Measurements from ENCODE around the gene AFF3. TPM values are rescaled to one million over a fixed set of nuclear protein-coding genes. Genes with fewer than 3 reads are reported as not detected.

The AFF3 gene
- total RNA-seq, 3 donors from 2014 or later (not counting 1 experiment from before 2014, with no cell fraction given), result 4.6 to 9.6 (median 5.6) TPM

- no peaks in the 10 kb centered on the region for H3K4me1 Mint-ChIP-seq
- no peak overlapping the region for H3K4me3 Mint-ChIP-seq
- no peak overlapping the region for H3K4me3 ChIP-seq (ENCODE audit: low read length)
- H3K4me1 ChIP-seq (ENCODE audit: control insufficient read depth, insufficient read depth, low read length), result no peaks in the 10 kb centered on the region
- H3K9me3 ChIP-seq (ENCODE audit: control insufficient read depth, insufficient read depth, low read length), result no peaks in the 10 kb centered on the region
- WGBS (ENCODE audit: insufficient coverage), result 100% methylated on average over 1 of the region's 1 CpG
- H3K36me3 Mint-ChIP-seq, result peaks cover 17% of the 10 kb centered on the region
- H3K36me3 ChIP-seq (ENCODE audit: control insufficient read depth, insufficient read depth, low read length), result no peaks in the 10 kb centered on the region
- no peak overlapping the region for H3K27ac ChIP-seq (ENCODE audit: low read length)
- H3K27ac Mint-ChIP-seq, result no peak overlapping the region
- no peak for TF ChIP-seq CTCF (IDR thresholded peaks at IDR 0.05)
- DNase-seq, result no peak
- no peak for ATAC-seq
- no peaks in the 10 kb centered on the region for H3K27me3 Mint-ChIP-seq (ENCODE audit: low read depth in 2 of 2)
- intact Hi-C loops (cut with micrococcal nuclease), result no loop called here
- no peaks in the 10 kb centered on the region for H3K27me3 ChIP-seq (ENCODE audit: control insufficient read depth, insufficient read depth, low read length)
- peaks cover 0 to 5% of the 10 kb centered on the region in 2 donors for H3K9me3 Mint-ChIP-seq
These were observed 423.3 kb downstream of the AFF3 start for GRCh38 chr2:99719102-99719501.

DNA sequence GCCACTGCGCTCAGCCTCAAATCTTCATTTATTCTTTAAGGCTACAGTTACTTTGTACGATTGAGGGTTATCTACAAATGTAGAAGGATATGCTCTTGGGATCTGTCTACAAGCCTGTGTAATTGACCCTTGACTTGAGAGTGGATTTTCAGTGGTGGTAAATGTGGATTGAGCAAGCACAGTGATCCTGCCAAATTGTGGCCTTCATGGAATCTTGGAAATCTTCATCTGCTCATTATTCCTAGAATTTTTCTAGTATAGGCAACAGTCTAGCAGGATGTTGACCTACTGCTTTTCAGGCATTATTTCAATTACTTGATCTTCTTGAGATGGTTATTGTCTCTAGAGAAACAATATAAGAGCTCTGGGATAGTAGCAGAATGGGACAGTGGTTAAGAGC lies 426.4 kb downstream of the AFF3 start:
- 100% methylated on average over 2 of the region's 2 CpGs for WGBS (ENCODE audit: insufficient coverage)
- no peaks in the 10 kb centered on the region for H3K4me1 ChIP-seq (ENCODE audit: control insufficient read depth, insufficient read depth, low read length)
- Mint-ChIP-seq H3K27ac (no peak overlapping the region), H3K4me1 (no peaks in the 10 kb centered on the region), H3K4me3 (no peak overlapping the region), H3K36me3 (no peaks in the 10 kb centered on the region), H3K27me3 (ENCODE audit: low read depth in 2 of 2) (no peaks in the 10 kb centered on the region), H3K9me3 (no peaks in the 10 kb centered on the region)
- no peak overlapping the region for H3K27ac ChIP-seq (ENCODE audit: low read length)
- H3K9me3 ChIP-seq (ENCODE audit: control insufficient read depth, insufficient read depth, low read length), result no peaks in the 10 kb centered on the region
- no peak for DNase-seq
- no peaks in the 10 kb centered on the region for H3K36me3 ChIP-seq (ENCODE audit: control insufficient read depth, insufficient read depth, low read length)
- ATAC-seq, result no peak
- no peak overlapping the region for H3K4me3 ChIP-seq (ENCODE audit: low read length)
- H3K27me3 ChIP-seq (ENCODE audit: control insufficient read depth, insufficient read depth, low read length), result no peaks in the 10 kb centered on the region
- TF ChIP-seq CTCF (IDR thresholded peaks at IDR 0.05), result no peak
- intact Hi-C loops (cut with micrococcal nuclease), result no loop called here

DNA sequence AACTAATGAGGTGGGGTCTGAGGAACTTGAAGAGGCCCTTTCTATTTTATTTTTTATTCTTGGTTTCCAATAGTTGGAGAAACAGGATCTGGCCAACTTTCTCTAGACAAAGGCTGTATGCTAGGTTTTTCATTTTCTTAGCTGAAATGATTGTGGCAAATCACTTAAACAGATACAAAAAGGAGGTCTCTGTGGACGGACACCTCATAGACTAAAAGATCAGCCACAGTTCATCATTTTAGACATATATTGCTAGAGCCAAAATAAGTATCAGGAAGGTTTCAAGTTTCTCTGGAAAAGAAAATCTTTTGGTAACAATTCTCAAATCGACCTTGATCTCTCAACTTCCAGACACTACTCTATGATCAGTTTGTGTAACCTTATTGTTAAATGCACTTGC lies 428.0 kb downstream of the AFF3 start:
- Histone ChIP-seq H3K27ac (ENCODE audit: low read length) (no peak overlapping the region), H3K4me1 (ENCODE audit: control insufficient read depth, insufficient read depth, low read length) (no peaks in the 10 kb centered on the region), H3K27me3 (ENCODE audit: control insufficient read depth, insufficient read depth, low read length) (no peaks in the 10 kb centered on the region), H3K36me3 (ENCODE audit: control insufficient read depth, insufficient read depth, low read length) (no peaks in the 10 kb centered on the region), H3K4me3 (ENCODE audit: low read length) (no peak overlapping the region), H3K9me3 (ENCODE audit: control insufficient read depth, insufficient read depth, low read length) (no peaks in the 10 kb centered on the region)
- H3K4me3 Mint-ChIP-seq, result no peak overlapping the region
- no peak overlapping the region for H3K27ac Mint-ChIP-seq
- TF ChIP-seq CTCF (IDR thresholded peaks at IDR 0.05), result no peak
- no peaks in the 10 kb centered on the region for H3K9me3 Mint-ChIP-seq
- H3K4me1 Mint-ChIP-seq, result no peaks in the 10 kb centered on the region
- H3K27me3 Mint-ChIP-seq (ENCODE audit: low read depth in 2 of 2), result no peaks in the 10 kb centered on the region
- DNase-seq, result no peak
- no CpG with 5 or more reads among the region's 2 CpGs for WGBS (ENCODE audit: insufficient coverage)
- intact Hi-C loops (cut with micrococcal nuclease), result no loop called here
- H3K36me3 Mint-ChIP-seq, result no peaks in the 10 kb centered on the region
- no peak for ATAC-seq

- H3K9me3 ChIP-seq (ENCODE audit: control insufficient read depth, insufficient read depth, low read length), result no peaks in the 10 kb centered on the region
- H3K4me1 ChIP-seq (ENCODE audit: control insufficient read depth, insufficient read depth, low read length), result no peaks in the 10 kb centered on the region
- 90% methylated on average over 8 of the region's 9 CpGs for WGBS (ENCODE audit: insufficient coverage)
- no peak overlapping the region for H3K27ac Mint-ChIP-seq
- no peaks in the 10 kb centered on the region for H3K27me3 Mint-ChIP-seq (ENCODE audit: low read depth in 2 of 2)
- ATAC-seq, result no peak
- no peaks in the 10 kb centered on the region for H3K36me3 Mint-ChIP-seq
- no peak for DNase-seq
- H3K9me3 Mint-ChIP-seq, result no peaks in the 10 kb centered on the region
- TF ChIP-seq CTCF (IDR thresholded peaks at IDR 0.05), result no peak
- H3K4me3 Mint-ChIP-seq, result no peak overlapping the region
- no peak overlapping the region for H3K4me3 ChIP-seq (ENCODE audit: low read length)
- no peaks in the 10 kb centered on the region for H3K27me3 ChIP-seq (ENCODE audit: control insufficient read depth, insufficient read depth, low read length)
- no peaks in the 10 kb centered on the region for H3K36me3 ChIP-seq (ENCODE audit: control insufficient read depth, insufficient read depth, low read length)
- H3K27ac ChIP-seq (ENCODE audit: low read length), result no peak overlapping the region
- intact Hi-C loops (cut with micrococcal nuclease), result no loop called here
- no peaks in the 10 kb centered on the region for H3K4me1 Mint-ChIP-seq
These were observed 431.2 kb downstream of the AFF3 start for GRCh38 chr2:99711144-99711543.

Data from natural killer cell (primary cell).